Calu3 (cell line): ENCODE measurements around the gene CD9. TPM values are rescaled to one million over a fixed set of nuclear protein-coding genes. Genes with fewer than 3 reads are reported as not detected.

Source experiments
- BruUV-seq: library from RNA; stranded (reverse); fragments of 400-500 nt; replicated peaks from 2 replicates; lab custom pipeline; 2021; lab: Mats Ljungman, UMichigan
- CTCF ChIA-PET: fragments of 300-600 bp; sonication (Branson Sonifier 250); formaldehyde crosslinking; loops from one replicate; lab custom pipeline; 2022; ENCODE audit warnings: antibody characterized with exemption; lab: Charles Lee
- DNase-seq: peaks from one replicate; pipeline ENCODE4 v3.0.0; 2022
- H3K27ac Mint-ChIP-seq: one replicate; pipeline ENCODE4 v1.8.0; 2022; ENCODE audit warnings: mixed read lengths; ENCODE audit not compliant: unreplicated experiment
- H3K27me3 Mint-ChIP-seq: one replicate; pipeline ENCODE4 v1.8.0; 2022; ENCODE audit warnings: mixed read lengths; ENCODE audit not compliant: unreplicated experiment
- H3K36me3 Mint-ChIP-seq: one replicate; pipeline ENCODE4 v1.8.0; 2022; ENCODE audit warnings: mild to moderate bottlenecking, moderate library complexity, mixed read lengths; ENCODE audit not compliant: insufficient read depth, unreplicated experiment
- H3K4me1 Mint-ChIP-seq: one replicate; pipeline ENCODE4 v1.8.0; 2022; ENCODE audit warnings: mild to moderate bottlenecking, low read depth, mixed read lengths; ENCODE audit not compliant: unreplicated experiment
- H3K4me3 Mint-ChIP-seq: one replicate; pipeline ENCODE4 v1.8.0; 2022; ENCODE audit warnings: mild to moderate bottlenecking, low read depth, moderate library complexity, mixed read lengths; ENCODE audit not compliant: unreplicated experiment
- H3K9me3 Mint-ChIP-seq: one replicate; pipeline ENCODE4 v1.8.0; 2022; ENCODE audit warnings: low read depth, mixed read lengths; ENCODE audit not compliant: unreplicated experiment
- CTCF ChIP-seq: fragments of 200-600 bp; IDR thresholded peaks from one replicate; pipeline ENCODE4 v1.8.0; 2022; ENCODE audit warnings: antibody characterized with exemption; ENCODE audit not compliant: unreplicated experiment
- intact Hi-C: fragments of 100-400 bp; cut with micrococcal nuclease; formaldehyde crosslinking; loops from one replicate; pipeline ENCODE4 v1.10.0; 2022; ENCODE audit not compliant: unreplicated experiment
- total RNA-seq: library from RNA; stranded (reverse); gene quantifications from 2 replicates; pipeline ENCODE4 v1.2.3, GENCODE V29; 2022

CD9 gene
- total RNA-seq, 1 experiment from 2014 or later = 128 TPM

DNA sequence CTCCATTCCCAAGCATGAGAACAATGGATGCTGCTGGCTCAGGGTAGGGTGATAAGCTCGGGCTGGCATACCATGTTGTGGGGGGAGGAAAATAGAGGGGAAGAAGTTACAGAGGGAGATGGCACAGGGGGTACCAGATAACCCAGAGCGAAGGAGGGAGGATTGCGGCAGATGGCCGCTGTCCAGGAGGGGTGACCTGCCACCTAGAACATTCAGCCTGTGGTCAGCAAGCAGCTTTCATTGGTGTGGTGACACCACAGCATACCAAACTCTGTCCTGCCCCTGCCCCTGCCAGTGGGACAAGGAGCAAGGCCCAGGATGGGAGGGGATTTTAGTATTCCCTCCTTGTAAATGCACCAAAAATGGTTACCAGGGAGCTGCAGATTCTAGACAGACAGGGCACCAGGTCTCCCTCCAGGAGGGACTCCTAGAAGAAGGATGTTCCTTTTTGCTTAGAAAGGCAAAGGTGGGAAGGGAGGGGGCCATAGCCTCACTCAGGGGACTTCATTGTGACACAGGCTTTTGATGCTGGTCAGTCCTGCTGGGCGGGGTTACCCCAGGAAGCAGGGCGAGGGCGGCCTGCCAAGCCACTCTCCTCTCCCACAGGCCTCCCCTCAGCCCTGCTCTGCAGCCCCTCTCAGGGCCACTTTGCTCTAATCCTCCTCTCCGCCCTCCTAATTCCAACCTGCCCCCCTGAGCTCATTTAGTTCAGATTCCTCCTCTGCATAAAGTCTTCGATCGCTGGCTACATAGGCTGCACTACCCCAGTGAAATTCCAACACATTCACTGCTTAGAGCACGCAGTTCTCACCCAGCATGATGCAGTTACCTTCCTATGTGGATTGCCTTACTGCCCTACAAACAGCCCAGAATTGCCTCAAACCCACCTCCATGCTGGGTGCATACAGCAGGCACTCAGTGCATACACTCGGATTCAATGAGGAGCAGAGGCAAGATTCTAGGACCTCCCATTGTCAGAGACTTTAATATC, 74.3 kb downstream of the CD9 start:
- BruUV-seq = no TSS peak
- intact Hi-C loops = loop anchor here (5.0 kb wide), 1 partner anchor 57 kb away; no protein-coding TSS in a partner anchor
- Mint-ChIP-seq H3K27me3 (no peaks in the 10 kb centered on the region), H3K27ac (peak overlapping the region; percentile 81), H3K4me1 (peaks cover 43% of the 10 kb centered on the region), H3K4me3 (no peak overlapping the region), H3K9me3 (no peaks in the 10 kb centered on the region), H3K36me3 (peaks cover 16% of the 10 kb centered on the region)
- TF ChIP-seq CTCF = no peak
- DNase-seq = peak; percentile 33
- CTCF ChIA-PET = interaction anchor here (0.6 kb wide), 1 partner anchor 111 kb away, joined by 4 read pairs; no protein-coding TSS in a partner anchor

GRCh38 chr12:6275928-6276887, 76.0 kb downstream of the CD9 start:
- DNase-seq = no peak
- CTCF ChIA-PET = interaction anchor here (0.9 to 4.0 kb wide), 2 partner anchors 74 to 80 kb away, joined by 3 to 48 read pairs; no protein-coding TSS in a partner anchor
- no peak for TF ChIP-seq CTCF
- Mint-ChIP-seq H3K36me3 (peaks cover 21% of the 10 kb centered on the region), H3K27ac (no peak overlapping the region), H3K4me3 (no peak overlapping the region), H3K9me3 (no peaks in the 10 kb centered on the region), H3K27me3 (no peaks in the 10 kb centered on the region), H3K4me1 (peaks cover 60% of the 10 kb centered on the region)
- intact Hi-C loops = loop anchor here (5.0 kb wide), 1 partner anchor 59 kb away; no protein-coding TSS in a partner anchor
- BruUV-seq = no TSS peak

DNA sequence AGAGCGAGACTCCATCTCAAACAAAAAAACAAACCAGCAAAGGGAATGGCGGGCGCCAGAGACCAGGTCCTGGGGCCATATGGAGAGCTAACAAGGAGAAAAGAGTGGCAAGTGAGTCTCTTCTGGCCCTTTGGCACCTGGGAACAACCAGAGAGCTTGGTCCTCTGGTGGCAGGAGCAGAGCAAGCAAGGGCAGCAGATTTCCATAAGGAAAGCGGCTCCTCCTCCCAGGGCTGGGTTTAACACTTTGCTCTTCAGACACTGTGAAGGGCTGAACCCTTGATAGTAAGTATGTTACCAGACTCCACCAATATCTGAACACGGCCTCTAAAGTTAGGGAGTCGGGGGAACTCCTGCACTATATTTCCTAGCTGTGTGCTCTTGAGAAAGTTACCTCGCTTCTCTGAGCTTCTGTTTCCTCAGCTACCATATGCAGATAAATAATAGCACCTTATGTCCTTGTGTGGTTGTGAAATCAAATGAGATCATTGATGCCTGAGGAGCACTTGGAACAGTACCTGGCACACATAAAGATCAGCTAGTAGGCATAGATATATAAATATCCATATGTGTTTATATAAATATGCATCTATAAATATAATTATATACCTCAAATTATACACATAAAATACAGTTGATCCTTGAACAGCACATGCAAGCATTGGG, 76.9 kb downstream of the CD9 start:
- H3K27ac Mint-ChIP-seq = no peak overlapping the region
- no TSS peak for BruUV-seq
- intact Hi-C loops = loop anchor here (5.0 kb wide), 1 partner anchor 60 kb away; no protein-coding TSS in a partner anchor
- no peak for TF ChIP-seq CTCF
- H3K9me3 Mint-ChIP-seq = no peaks in the 10 kb centered on the region
- peaks cover 21% of the 10 kb centered on the region for H3K36me3 Mint-ChIP-seq
- CTCF ChIA-PET = interaction anchor here (0.6 to 4.0 kb wide), 5 partner anchors 9 to 210 kb away, joined by 3 to 48 read pairs (median 5); partner anchors contain the start of gene CD9
- no peaks in the 10 kb centered on the region for H3K27me3 Mint-ChIP-seq
- no peak overlapping the region for H3K4me3 Mint-ChIP-seq
- H3K4me1 Mint-ChIP-seq = peaks cover 69% of the 10 kb centered on the region
- peak; percentile 20 for DNase-seq
